ENCODE data around the gene TRPM3.

DNA sequence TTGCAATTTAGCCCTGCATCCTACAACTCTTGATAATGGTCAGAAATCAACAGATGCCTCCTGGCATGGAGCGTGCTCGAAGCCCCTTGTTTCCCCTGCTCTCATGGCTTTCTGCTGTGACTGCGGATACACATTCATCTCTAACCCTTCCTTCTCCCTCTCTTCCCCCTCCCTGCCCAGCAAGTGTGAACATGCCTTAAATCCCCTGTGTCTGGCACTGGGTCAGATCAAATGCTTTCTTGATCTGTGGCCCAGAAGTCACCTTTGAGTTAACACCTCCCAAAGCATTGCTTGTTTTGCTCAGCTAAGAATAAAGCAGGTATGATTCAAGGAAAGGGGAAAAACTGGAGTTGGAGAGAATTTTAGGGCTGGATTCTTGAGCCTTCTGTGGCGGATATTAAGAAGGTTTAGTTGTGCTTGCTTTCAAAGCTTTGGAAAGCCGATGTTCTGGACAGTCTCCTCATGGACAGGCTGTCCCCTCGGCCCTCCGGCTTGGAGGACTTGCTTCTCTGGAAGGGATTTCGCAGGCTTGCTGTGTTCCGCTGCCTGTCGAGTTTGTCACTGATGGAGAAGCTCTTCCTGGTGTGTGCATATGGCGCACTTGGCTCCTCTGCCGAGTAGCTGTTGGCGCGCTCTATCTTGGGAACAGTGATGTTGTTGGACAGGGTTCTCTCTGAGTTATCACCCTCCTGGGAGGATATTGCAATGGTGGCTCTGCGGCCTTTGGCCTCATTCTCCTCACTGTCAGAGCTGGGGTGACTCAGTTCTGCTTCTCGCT, 585.7 kb downstream of the TRPM3 start:
- TF ChIP-seq, protein P1, sequence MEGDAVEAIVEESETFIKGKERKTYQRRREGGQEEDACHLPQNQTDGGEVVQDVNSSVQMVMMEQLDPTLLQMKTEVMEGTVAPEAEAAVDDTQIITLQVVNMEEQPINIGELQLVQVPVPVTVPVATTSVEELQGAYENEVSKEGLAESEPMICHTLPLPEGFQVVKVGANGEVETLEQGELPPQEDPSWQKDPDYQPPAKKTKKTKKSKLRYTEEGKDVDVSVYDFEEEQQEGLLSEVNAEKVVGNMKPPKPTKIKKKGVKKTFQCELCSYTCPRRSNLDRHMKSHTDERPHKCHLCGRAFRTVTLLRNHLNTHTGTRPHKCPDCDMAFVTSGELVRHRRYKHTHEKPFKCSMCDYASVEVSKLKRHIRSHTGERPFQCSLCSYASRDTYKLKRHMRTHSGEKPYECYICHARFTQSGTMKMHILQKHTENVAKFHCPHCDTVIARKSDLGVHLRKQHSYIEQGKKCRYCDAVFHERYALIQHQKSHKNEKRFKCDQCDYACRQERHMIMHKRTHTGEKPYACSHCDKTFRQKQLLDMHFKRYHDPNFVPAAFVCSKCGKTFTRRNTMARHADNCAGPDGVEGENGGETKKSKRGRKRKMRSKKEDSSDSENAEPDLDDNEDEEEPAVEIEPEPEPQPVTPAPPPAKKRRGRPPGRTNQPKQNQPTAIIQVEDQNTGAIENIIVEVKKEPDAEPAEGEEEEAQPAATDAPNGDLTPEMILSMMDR (IDR thresholded peaks at IDR 0.05) = no peak
- TF ChIP-seq POLR2A (IDR thresholded peaks at IDR 0.05) = no peak
